Muscle layer of colon (tissue), 2 donors: Measurements from ENCODE around the gene MBOAT2.

Experiments
- H3K27ac ChIP-seq: one replicate; pipeline ENCODE4 v1.7.0; 2013; ENCODE audit warnings: low read depth, mild to moderate bottlenecking, low read length, moderate library complexity
- H3K27me3 ChIP-seq, 2 donors: one replicate each; pipeline ENCODE4 v1.7.0; 2013; ENCODE audit warnings: low read length in 2 of 2, mild to moderate bottlenecking in 2 of 2; ENCODE audit not compliant: insufficient read depth in 2 of 2, control insufficient read depth in 1 of 2
- H3K36me3 ChIP-seq: one replicate; pipeline ENCODE4 v1.7.0; 2013; ENCODE audit warnings: mild to moderate bottlenecking, low read length; ENCODE audit not compliant: insufficient read depth
- H3K4me1 ChIP-seq: one replicate; pipeline ENCODE4 v1.7.0; 2013; ENCODE audit warnings: mild to moderate bottlenecking, low read length; ENCODE audit not compliant: insufficient read depth
- H3K4me3 ChIP-seq, 2 donors: one replicate each; pipeline ENCODE4 v1.7.0; 2013; ENCODE audit warnings: low read length in 2 of 2, low read depth in 1 of 2, mild to moderate bottlenecking in 1 of 2, moderate library complexity in 1 of 2
- H3K9ac ChIP-seq: one replicate; pipeline ENCODE4 v1.7.0; 2013; ENCODE audit warnings: low read length
- H3K9me3 ChIP-seq: one replicate; pipeline ENCODE4 v1.7.0; 2013; ENCODE audit warnings: mild to moderate bottlenecking, low read length
- donor health status: abdominal sarcoma.
- donor health status: Adenocarcinoma of cecum.

The MBOAT2 gene

DNA sequence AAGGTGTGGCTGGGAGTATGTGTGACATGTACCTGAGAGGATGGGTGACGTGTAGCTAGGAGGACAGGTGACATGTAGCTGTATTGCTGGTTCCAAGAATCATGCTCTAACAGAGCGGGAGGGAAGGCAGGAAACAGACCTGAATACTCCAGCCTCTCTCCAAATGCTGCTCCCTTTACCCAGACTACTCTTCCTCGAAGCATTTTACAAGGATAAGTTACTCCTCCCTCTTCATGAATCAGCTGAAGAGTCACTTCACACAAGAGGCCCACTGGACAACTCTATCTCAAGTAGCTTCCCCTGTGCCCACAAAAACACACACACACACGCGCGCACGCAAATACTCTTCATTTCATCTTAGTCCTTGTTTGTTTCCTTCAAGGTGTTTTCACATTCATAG, 113.5 kb downstream of the MBOAT2 start:
- no peak overlapping the region for H3K9ac ChIP-seq
- H3K4me3 ChIP-seq: no peak overlapping the region
- no peaks in the 10 kb centered on the region for H3K4me1 ChIP-seq
- no peaks in the 10 kb centered on the region for H3K27me3 ChIP-seq
- H3K36me3 ChIP-seq: no peaks in the 10 kb centered on the region
- no peaks in the 10 kb centered on the region for H3K9me3 ChIP-seq
- H3K27ac ChIP-seq: no peak overlapping the region

DNA sequence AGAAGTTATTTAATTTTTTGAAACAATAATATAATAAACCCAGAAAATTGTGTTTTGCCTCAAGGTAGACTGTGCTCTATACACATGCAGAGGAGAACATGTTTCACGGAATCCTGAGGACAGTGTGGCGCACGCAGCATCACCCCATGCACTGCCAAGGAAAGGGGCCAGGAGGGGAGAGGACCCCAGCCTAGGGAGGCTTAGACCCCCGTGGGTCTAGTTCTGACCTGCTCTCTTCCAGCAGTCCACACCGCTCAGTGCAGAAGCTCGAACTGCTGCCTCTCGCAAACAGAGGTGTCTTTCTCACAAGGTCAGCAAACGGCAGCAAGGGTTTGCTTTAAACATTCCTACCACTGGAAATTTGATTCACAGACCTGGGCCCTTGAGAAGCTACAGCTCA, 114.5 kb downstream of the MBOAT2 start:
- Histone ChIP-seq H3K4me1 (no peaks in the 10 kb centered on the region), H3K36me3 (no peaks in the 10 kb centered on the region), H3K9me3 (no peaks in the 10 kb centered on the region), H3K4me3 (no peak overlapping the region), H3K9ac (no peak overlapping the region), H3K27me3 (no peaks in the 10 kb centered on the region), H3K27ac (no peak overlapping the region)

DNA sequence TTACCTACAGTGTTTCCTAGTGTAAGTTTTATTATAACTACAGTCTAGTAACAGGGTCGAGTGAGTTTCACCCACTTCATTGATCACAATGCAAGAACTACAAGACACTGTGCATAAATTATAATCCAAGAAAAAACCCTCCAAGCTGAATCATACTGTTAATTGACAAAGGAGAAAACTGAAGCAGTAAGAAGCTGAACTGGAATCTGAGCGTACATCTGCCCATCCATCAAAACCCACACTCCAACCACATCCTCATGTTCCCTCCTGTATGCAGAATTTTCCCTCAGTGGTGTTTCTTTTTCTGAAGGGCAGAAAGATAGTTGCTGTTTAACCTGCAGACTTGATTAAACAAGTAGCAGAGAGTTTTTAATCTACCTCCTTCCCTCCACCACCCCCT, 116.6 kb downstream of the MBOAT2 start:
- Histone ChIP-seq H3K4me1 (no peaks in the 10 kb centered on the region), H3K36me3 (no peaks in the 10 kb centered on the region), H3K27ac (no peak overlapping the region), H3K9me3 (no peaks in the 10 kb centered on the region), H3K27me3 (no peaks in the 10 kb centered on the region), H3K4me3 (no peak overlapping the region), H3K9ac (no peak overlapping the region)

DNA sequence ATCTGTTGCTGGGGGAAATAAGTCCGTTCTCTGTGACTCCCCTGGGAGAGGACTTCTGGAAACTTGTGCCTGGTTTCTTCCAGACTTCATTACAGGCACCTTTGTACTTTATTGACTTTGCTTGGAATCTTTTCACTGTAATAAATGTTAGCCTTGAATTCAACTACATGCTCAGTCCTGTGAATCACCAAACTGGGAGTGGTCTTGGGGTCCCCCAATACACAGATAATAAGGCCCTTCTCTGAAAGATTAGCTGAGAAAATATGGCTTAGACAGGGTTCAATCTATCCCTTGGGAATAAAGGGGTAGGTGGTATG, 117.3 kb downstream of the MBOAT2 start:
- no peaks in the 10 kb centered on the region for H3K9me3 ChIP-seq
- no peak overlapping the region for H3K27ac ChIP-seq
- H3K9ac ChIP-seq: no peak overlapping the region
- H3K4me3 ChIP-seq: no peak overlapping the region
- H3K36me3 ChIP-seq: no peaks in the 10 kb centered on the region
- no peaks in the 10 kb centered on the region for H3K27me3 ChIP-seq
- H3K4me1 ChIP-seq: no peaks in the 10 kb centered on the region

DNA sequence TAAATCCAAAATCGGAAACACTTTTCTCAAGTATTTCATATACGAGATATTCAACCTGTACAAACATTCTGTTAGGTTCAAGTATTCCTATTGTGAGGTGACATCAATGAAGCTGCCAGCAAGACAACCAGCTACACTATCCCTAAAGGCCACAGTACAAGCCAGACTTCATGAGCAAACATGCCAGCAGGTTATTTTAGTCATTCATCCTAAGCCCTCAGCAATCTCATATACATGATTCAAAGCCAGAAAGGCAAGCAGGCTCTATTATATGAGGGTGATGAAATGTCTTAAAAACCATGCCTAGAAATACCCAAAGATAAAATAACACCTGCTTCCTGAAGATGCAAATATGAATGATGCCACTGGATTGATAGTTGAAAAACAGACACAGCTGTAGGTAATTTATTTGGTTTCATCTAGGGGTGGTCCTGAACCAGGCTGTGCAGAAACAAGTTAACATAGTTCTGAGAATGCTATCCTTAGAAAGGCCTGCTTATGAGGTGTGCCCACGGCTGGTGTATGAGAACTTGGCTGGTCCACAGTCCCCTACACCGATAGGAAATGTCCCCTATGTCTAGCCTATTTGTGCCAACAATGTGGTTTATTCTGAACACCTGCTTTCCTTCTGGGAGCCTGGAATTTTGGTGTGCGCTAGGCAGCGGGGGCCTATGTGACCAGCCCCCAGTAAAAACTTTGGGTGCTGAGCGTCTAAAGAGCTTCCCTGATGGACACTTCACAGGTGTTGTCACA, 117.9 kb downstream of the MBOAT2 start:
- H3K4me1 ChIP-seq: no peaks in the 10 kb centered on the region
- no peak overlapping the region for H3K9ac ChIP-seq
- H3K4me3 ChIP-seq: no peak overlapping the region
- no peak overlapping the region for H3K27ac ChIP-seq
- H3K9me3 ChIP-seq: no peaks in the 10 kb centered on the region
- no peaks in the 10 kb centered on the region for H3K27me3 ChIP-seq
- H3K36me3 ChIP-seq: no peaks in the 10 kb centered on the region

DNA sequence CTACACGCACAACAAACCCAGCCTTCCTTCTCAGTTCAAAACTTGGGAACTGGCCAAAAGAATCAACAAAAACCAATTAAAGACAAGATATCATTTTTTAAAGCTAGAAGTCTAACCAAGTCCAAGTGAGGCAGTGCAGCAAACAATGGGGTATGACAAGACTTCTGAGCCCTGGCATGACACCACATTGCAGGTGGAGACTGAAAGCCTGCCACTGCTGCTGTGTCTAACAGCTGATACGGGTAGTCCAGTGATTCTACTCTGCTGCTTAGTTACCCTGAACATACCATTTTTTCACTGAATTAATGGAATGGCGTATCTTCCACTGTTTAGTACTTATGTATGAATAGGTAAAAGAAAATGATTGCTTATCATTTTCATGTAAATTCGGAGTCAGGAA, 118.7 kb downstream of the MBOAT2 start:
- no peaks in the 10 kb centered on the region for H3K4me1 ChIP-seq
- H3K9me3 ChIP-seq: no peaks in the 10 kb centered on the region
- no peak overlapping the region for H3K27ac ChIP-seq
- H3K4me3 ChIP-seq: no peak overlapping the region
- H3K9ac ChIP-seq: no peak overlapping the region
- no peaks in the 10 kb centered on the region for H3K36me3 ChIP-seq
- H3K27me3 ChIP-seq: no peaks in the 10 kb centered on the region

DNA sequence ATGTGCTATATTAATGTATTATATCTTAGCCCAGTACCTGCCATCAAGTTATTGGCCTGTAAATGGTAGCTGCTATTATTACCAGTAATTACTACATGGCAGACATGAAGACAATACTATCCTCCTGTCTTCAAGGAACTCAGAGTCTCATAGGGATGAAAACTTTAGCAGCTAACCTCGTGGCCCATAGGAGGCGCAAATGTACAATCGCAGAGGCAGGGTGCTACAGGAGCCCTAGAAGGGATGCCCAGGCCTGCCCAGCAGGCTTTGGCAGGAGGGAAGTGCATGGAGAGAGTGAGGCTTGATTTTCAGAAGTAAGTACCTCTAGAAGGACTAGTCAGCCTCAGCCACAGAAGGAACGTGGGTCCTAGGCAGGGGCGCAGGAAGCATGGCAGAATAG, 121.4 kb downstream of the MBOAT2 start:
- H3K27me3 ChIP-seq: no peaks in the 10 kb centered on the region
- H3K9me3 ChIP-seq: no peaks in the 10 kb centered on the region
- no peaks in the 10 kb centered on the region for H3K4me1 ChIP-seq
- no peak overlapping the region for H3K9ac ChIP-seq
- H3K27ac ChIP-seq: no peak overlapping the region
- H3K4me3 ChIP-seq: no peak overlapping the region
- H3K36me3 ChIP-seq: no peaks in the 10 kb centered on the region

DNA sequence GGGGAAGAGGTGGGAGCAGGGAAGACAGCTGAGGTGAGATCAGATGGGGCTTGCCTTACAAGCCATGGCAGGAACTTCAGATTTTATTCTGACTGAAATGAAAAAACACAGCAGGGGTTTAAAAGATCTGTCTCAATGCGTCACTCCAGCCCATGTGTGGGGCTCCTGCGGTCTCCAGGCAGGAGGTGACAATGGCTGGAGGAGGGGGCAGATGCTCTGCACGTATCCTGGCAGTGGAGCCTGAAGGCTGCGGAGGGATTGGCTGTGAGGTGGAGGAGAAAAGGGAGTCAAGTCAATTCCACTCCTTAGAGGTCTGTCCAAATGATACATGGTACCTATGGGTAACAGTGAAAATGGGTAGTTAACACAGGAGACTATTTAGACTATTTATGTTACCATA, 125.6 kb downstream of the MBOAT2 start:
- Histone ChIP-seq H3K9me3 (no peaks in the 10 kb centered on the region), H3K36me3 (no peaks in the 10 kb centered on the region), H3K4me1 (no peaks in the 10 kb centered on the region)

DNA sequence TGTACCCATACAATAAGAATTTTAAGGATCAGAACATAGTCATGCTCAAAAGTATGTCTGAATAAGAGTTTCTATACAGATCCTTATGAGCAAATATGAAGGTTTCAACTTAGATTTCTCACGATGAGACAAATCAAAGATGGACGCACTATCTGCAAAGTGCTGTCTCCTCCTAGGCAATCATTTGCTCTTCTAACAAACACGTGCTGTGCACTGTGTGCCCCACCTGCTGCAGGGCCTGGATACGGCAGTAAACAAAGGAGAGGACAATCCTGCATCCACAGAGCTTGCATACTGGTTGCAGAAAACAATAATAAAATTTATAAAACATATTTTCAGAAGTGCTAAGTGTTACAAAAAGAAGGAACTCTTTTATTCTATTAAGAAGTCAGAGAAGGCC, 126.2 kb downstream of the MBOAT2 start:
- Histone ChIP-seq H3K36me3 (no peaks in the 10 kb centered on the region), H3K9ac (no peak overlapping the region), H3K4me1 (no peaks in the 10 kb centered on the region), H3K27ac (no peak overlapping the region), H3K9me3 (no peaks in the 10 kb centered on the region), H3K27me3 (no peaks in the 10 kb centered on the region), H3K4me3 (no peak overlapping the region)

More for the DNA sequence above, 125.6 kb downstream of the MBOAT2 start:
- no peak overlapping the region for H3K27ac ChIP-seq
- H3K4me3 ChIP-seq: no peak overlapping the region
- H3K9ac ChIP-seq: no peak overlapping the region
- no peaks in the 10 kb centered on the region for H3K27me3 ChIP-seq

DNA sequence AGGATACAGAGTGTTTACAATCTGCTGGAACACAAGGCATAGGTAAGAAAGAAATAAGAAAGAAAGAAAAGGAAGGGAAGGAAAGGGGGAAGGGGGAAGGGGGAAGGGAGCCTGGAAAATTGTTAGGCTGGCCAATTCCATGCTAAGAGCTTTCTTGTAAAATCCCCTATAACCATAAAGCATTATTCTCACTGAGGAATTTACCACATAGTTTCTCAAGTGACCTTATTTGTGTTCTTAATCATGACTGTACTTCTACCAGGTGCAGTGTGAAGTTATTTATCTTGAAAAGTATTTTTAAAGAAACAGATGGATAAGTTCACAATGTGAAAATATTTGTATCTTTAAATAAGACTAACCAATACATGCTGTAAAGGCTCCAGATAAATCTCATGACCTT, 126.9 kb downstream of the MBOAT2 start:
- Histone ChIP-seq H3K9me3 (no peaks in the 10 kb centered on the region), H3K4me3 (no peak overlapping the region), H3K27ac (no peak overlapping the region), H3K36me3 (no peaks in the 10 kb centered on the region), H3K27me3 (no peaks in the 10 kb centered on the region), H3K9ac (no peak overlapping the region), H3K4me1 (no peaks in the 10 kb centered on the region)

DNA sequence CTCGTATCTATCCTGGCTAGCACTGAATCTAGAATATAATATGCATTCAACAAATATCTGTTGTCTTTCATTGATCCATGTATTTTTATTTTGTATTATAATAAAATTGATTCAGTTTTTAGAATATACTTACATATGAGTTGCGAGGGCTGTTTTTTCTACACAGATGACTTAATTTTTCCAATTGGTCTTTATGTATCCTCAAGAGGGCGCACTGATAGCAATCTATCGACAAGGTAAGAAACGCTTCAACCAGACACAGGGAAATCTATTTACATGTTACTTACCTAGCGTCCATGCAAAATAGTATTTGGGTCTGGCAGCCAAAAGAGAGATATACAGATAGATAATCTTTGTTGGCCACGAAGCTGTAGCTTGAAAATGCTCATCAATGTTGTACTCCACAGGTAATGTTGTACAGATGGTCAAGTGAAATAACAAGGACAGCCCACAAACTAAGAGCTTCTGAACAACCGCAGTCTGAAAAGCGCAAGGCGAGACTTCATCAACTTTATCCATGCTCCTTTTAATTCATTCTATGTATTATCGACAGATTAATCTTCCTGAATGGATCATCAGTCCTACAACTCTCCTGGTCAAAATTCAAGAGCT, 130.6 kb downstream of the MBOAT2 start:
- H3K27me3 ChIP-seq: no peaks in the 10 kb centered on the region
- no peaks in the 10 kb centered on the region for H3K36me3 ChIP-seq
- no peak overlapping the region for H3K4me3 ChIP-seq
- no peak overlapping the region for H3K9ac ChIP-seq
- no peaks in the 10 kb centered on the region for H3K9me3 ChIP-seq
- no peak overlapping the region for H3K27ac ChIP-seq
- no peaks in the 10 kb centered on the region for H3K4me1 ChIP-seq

DNA sequence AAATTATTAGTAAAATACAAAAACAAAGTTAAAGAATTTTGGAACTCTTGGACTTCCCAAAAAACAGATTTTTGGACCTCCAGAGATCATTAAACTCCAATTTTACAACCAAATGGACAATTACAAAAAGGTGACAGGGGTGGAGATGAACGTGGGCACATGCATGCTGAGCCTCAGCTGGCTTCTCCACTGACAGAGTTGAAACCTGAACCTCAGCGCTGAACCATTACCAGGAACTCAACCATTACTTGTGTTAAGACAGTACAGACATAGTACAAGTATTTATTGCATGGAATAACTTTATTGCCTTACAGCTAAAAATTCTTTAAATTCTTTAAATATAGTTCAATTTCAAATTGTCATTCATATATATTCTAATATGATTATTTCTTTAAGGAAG, 133.0 kb downstream of the MBOAT2 start:
- no peaks in the 10 kb centered on the region for H3K36me3 ChIP-seq
- no peaks in the 10 kb centered on the region for H3K4me1 ChIP-seq
- H3K27me3 ChIP-seq: no peaks in the 10 kb centered on the region
- no peaks in the 10 kb centered on the region for H3K9me3 ChIP-seq
- no peak overlapping the region for H3K9ac ChIP-seq
- no peak overlapping the region for H3K4me3 ChIP-seq
- H3K27ac ChIP-seq: no peak overlapping the region
